ENCODE measurements around the gene HACL1.

The HACL1 gene

DNA sequence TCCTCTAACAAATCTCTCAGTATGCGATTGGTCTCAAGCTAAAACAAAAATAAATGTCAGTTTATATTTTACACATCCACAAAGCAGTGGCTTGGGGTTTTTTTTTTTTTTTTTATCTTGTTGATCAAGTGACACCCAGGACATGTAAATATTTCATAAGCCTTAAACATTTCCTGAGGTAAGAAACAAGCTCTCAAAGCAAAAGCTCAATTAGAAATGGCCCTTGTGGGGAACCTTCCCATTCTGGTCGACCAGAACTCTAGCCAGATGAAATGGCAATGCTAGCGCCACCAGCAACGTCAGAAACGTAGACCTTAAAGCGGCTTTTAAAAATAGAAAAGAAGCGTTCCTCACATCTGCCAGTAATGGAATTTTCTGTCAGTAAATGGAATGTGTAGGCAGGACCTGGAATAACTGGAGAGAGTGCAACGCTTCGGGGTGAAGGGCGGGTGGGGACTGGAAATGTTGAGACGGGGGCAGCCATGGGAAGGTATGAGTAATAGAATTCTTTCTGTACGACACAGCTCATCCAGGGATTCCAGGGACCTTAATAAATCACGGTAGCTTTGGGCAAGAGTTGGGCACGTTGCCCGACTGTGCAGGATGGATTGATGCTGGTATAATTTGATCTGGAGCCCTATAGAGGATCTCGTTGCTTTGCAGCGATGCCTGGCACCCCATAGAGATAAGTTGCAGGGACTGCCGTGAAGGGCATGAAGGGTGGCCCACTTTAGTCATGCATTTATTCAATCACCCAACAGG, 44.6 kb upstream of the HACL1 start:
- ChIA-PET POLR2A (ENCODE audit: low non-redundant PET) (no interaction called here), CTCF (interaction anchor here (0.5 to 0.6 kb wide), 2 partner anchors 18 to 426 kb away, joined by 3 read pairs; no protein-coding TSS in a partner anchor)
- peak overlapping the region; percentile 98 for H3K27ac ChIP-seq
- TF ChIP-seq, protein P1, sequence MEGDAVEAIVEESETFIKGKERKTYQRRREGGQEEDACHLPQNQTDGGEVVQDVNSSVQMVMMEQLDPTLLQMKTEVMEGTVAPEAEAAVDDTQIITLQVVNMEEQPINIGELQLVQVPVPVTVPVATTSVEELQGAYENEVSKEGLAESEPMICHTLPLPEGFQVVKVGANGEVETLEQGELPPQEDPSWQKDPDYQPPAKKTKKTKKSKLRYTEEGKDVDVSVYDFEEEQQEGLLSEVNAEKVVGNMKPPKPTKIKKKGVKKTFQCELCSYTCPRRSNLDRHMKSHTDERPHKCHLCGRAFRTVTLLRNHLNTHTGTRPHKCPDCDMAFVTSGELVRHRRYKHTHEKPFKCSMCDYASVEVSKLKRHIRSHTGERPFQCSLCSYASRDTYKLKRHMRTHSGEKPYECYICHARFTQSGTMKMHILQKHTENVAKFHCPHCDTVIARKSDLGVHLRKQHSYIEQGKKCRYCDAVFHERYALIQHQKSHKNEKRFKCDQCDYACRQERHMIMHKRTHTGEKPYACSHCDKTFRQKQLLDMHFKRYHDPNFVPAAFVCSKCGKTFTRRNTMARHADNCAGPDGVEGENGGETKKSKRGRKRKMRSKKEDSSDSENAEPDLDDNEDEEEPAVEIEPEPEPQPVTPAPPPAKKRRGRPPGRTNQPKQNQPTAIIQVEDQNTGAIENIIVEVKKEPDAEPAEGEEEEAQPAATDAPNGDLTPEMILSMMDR (conservative IDR thresholded peaks at IDR 0.05; ENCODE audit: low read depth): no peak
- peak; percentile 86 for DNase-seq (ENCODE audit: low spot score)

DNA sequence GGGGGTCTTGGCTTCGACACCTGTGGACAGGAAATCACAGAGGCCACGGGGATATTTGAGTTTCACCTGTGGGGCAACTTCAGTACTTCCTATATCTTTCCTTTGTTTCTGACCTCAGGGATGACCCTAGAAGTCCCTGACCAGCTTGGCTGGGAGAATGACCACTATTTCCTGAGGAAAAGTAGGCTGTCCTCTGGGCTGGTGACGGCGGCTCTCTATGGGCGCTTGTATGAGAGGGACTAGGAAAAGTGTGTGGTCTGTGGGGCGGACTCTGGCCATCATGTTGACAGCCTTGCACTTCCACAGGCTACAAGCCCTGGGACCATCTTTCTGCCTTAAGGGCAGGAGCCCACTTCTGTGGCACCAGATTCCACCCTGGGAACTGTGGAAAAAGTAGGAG, 43.9 kb upstream of the HACL1 start:
- DNase-seq (ENCODE audit: low spot score): no peak
- TF ChIP-seq, protein P1 (conservative IDR thresholded peaks at IDR 0.05; ENCODE audit: low read depth): no peak
- peak overlapping the region; percentile 98 for H3K27ac ChIP-seq
- POLR2A ChIA-PET (ENCODE audit: low non-redundant PET): no interaction called here
- CTCF ChIA-PET: interaction anchor here (0.5 kb wide), 1 partner anchor 18 kb away, joined by 3 read pairs; no protein-coding TSS in a partner anchor

DNA sequence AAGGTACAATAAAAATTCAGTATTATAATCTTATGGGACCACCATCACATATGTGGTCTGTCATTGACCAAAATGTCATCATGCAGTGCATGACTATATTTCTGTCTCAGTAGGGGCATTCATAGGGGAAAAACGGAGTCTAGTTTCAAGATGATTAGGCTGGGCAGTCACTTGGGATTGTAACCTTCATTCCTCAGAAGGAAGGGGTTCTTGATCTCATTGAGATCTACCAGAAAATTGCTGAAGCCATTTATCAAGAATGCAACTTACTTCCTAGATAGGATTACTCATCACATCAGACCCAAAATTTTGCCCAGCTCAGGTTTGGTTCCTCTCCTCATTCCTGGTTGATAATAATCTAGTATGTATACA, 37.5 kb upstream of the HACL1 start:
- H3K27ac ChIP-seq: no peak overlapping the region
- TF ChIP-seq, protein P1 (conservative IDR thresholded peaks at IDR 0.05; ENCODE audit: low read depth): no peak
- POLR2A ChIA-PET (ENCODE audit: low non-redundant PET): no interaction called here
- no peak for DNase-seq (ENCODE audit: low spot score)
- CTCF ChIA-PET: no interaction called here

DNA sequence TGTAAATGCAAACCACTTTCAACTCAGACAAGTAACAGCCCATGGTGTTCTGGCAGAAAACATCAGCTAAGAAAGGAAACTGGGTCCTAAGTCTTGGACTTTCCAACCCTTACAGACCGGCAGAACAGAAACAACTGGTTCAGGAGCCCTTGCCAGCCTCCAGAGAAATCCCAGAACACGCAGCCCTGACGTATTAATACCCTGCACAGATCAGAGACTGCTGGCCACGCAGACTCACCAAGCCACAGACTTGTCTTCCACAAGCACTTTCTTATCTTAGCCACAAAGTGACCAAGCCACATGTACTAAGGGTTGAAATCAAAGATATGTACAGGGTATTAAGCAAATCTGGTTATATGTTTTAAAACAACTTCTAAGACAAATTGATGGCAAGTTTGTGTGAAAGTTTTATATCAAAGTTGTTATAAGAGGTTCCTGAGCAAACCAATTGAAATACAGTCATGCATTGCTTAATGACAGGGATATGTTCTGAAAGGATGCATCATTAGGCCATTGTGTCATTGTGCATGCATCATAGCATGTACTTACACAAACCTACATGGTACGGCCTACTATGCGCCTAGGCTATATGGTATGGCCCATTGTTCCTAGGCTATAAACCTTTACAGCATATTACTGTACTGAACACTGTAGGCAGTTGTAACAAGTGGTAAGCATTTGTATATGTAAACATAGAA, 37.0 kb upstream of the HACL1 start:
- no peak overlapping the region for H3K27ac ChIP-seq
- TF ChIP-seq, protein P1 (conservative IDR thresholded peaks at IDR 0.05; ENCODE audit: low read depth): no peak
- POLR2A ChIA-PET (ENCODE audit: low non-redundant PET): no interaction called here
- CTCF ChIA-PET: no interaction called here
- no peak for DNase-seq (ENCODE audit: low spot score)

DNA sequence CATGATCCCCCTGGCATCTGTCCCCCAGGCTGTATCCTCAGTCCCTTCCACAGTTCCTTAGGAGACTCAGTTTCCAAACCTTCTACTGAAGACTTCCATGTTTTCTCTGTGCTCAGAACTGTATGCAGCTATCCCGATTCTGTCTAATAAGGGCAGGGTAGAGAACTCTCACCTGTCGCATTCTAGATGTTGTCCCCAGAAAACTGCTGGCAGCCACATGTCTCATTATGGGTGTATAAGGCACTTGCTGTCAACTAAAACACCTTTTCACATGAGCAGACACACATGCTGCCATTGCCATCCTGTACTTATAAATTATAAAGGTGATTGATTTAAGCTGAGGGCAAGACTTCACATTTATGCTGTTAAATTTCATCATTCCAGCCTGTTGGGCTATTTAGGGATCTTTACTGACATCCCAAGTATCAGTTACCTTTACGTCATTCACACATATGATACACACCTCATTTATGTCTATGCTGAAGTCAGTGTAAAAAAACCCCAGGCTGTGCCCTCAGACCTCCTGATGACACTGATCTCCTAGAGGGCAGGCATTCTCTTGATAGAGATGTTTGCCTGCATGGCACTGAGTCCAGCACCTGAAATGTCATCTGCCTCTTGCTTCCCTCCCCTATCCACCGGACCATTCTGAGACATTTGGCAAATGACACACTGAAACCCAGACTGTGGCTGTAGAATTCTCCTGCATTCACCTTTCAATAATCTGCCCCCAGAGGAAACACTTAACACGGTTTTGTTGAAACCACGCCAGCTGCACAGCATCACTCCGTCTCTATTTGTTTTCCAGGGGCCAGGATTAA, 36.0 kb upstream of the HACL1 start:
- H3K27ac ChIP-seq: peak overlapping the region; percentile 86; the same call in 1 of the 2 replicates
- CTCF ChIA-PET: no interaction called here
- no peak for DNase-seq (ENCODE audit: low spot score)
- POLR2A ChIA-PET (ENCODE audit: low non-redundant PET): no interaction called here
- TF ChIP-seq, protein P1 (conservative IDR thresholded peaks at IDR 0.05; ENCODE audit: low read depth): no peak

DNA sequence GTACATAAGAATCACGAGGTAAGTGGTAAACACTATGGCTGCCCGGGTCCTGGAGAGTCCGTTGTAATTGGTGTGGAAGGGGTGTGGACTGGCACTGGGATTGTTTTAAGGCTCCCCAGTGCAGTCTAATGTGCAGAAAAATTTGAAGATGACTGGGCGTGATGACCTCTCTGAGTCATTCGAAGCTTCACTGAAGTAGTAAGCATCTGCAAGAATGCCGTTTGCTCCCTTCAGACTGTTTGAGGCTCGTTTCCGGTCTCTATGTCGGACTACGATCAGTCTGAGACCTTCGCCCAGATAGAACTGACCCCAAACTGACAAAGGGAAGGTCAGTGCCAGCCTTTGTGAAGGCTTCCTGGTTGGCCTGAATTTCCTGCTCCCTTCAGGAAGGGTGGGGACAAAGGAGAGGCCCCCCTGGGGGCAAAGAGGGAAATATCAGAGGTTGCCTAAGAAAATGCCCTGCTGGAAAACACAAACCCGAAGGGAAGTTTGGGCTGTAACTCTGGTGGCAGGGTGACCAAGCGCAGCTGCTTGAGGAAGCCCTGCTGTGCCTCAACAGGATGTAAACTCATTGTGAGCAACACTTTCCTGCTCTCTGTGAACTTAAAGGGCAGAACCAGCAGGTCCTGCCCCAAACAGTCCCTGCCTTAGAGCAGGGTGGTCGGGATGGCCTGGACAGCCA, 34.8 kb upstream of the HACL1 start:
- TF ChIP-seq, protein P1 (conservative IDR thresholded peaks at IDR 0.05; ENCODE audit: low read depth): no peak
- peak overlapping the region; percentile 86 for H3K27ac ChIP-seq
- peak; percentile 60 for DNase-seq (ENCODE audit: low spot score)
- ChIA-PET POLR2A (ENCODE audit: low non-redundant PET) (no interaction called here), CTCF (interaction anchor here (0.6 to 0.7 kb wide), 3 partner anchors 95 to 531 kb away, joined by 3 to 9 read pairs (median 4); no protein-coding TSS in a partner anchor)

Measured in RWPE1 (cell line).